GM12878 (cell line): Measurements from ENCODE around the gene NDN. TPM values are rescaled to one million over a fixed set of nuclear protein-coding genes. Genes with fewer than 3 reads are reported as not detected.

Experiments
- ATAC-seq: fragments of 200-7000 bp; cut with Tn5 transposase; 3 replicates; pipeline ENCODE4 v1.9.1; 2020; ENCODE audit warnings: mild to moderate bottlenecking, moderate library complexity
- BruUV-seq: library from RNA; stranded (reverse); fragments of 400-500 nt; replicated peaks from 2 replicates; lab custom pipeline; 2021; lab: Mats Ljungman, UMichigan
- CTCF ChIA-PET: fragments of 300-600 bp; sonication (Branson Sonifier 250); formaldehyde crosslinking; extraction: SDS; loops from one replicate; lab custom pipeline; 2021; ENCODE audit warnings: inconsistent platforms; lab: Yijun Ruan, JAX
- POLR2A ChIA-PET: fragments of 350-600 bp; formaldehyde crosslinking; extraction: SDS; loops from one replicate; lab custom pipeline; 2021; ENCODE audit warnings: inconsistent platforms; lab: Charles Lee
- RAD21 ChIA-PET: fragments of 300-600 bp; sonication (Branson Sonifier 250); formaldehyde crosslinking; loops from one replicate; lab custom pipeline; 2023; ENCODE audit warnings: antibody characterized with exemption; ENCODE audit not compliant: unreplicated experiment; lab: Charles Lee
- SMC1A ChIA-PET: fragments of 300-600 bp; sonication (Branson Sonifier 250); formaldehyde crosslinking; loops from one replicate; lab custom pipeline; 2023; ENCODE audit not compliant: unreplicated experiment, uncharacterized antibody; lab: Charles Lee
- DNase-seq: peaks from one replicate; pipeline ENCODE4 v3.0.0-alpha.2; 2011; ENCODE audit warnings: low read depth, low spot score
- FAIRE-seq: peaks from 3 replicates; lab custom pipeline; 2011; peaks lifted over from hg19 to GRCh38; lab: Jason Lieb, UNC
- H2AFZ ChIP-seq: 2 replicates; pipeline ENCODE4 v1.6.0; 2011; ENCODE audit warnings: low read depth, low read length, control low read depth; ENCODE audit not compliant: control insufficient read depth
- H3K27ac ChIP-seq: 2 replicates; pipeline ENCODE4 v1.5.1; 2011; ENCODE audit warnings: control low read depth; ENCODE audit not compliant: control insufficient read depth, insufficient read depth
- H3K27me3 ChIP-seq, 2 experiments: replicated peaks in 1 of 2; 2 replicates each; pipeline versions ENCODE4 v1.6.0 to v1.6.1; 2011; ENCODE audit warnings: low read length in 1 of 2; ENCODE audit not compliant: control insufficient read depth in 2 of 2, insufficient read depth in 2 of 2
- H3K36me3 ChIP-seq, 2 experiments: 2 replicates each; pipeline ENCODE4 v1.5.1; 2011; ENCODE audit warnings: low read length in 1 of 2; ENCODE audit not compliant: control insufficient read depth in 2 of 2, insufficient read depth in 2 of 2
- H3K4me1 ChIP-seq: 2 replicates; pipeline ENCODE4 v1.6.1; 2011; ENCODE audit warnings: mild to moderate bottlenecking, low read length, moderate library complexity, mixed read lengths; ENCODE audit not compliant: control insufficient read depth, insufficient read depth
- H3K4me2 ChIP-seq: 2 replicates; pipeline ENCODE4 v1.6.0; 2011; ENCODE audit warnings: control low read depth; ENCODE audit not compliant: control insufficient read depth, insufficient read depth
- H3K4me3 ChIP-seq: fragments of 200-600 bp; sonication (generic); 2 replicates; pipeline ENCODE4 v1.5.1; 2016
- H3K79me2 ChIP-seq: 2 replicates; pipeline ENCODE4 v1.6.0; 2011; ENCODE audit warnings: low read length; ENCODE audit not compliant: control insufficient read depth, insufficient read depth
- H3K9ac ChIP-seq: 2 replicates; pipeline ENCODE4 v1.8.0; 2011; ENCODE audit warnings: low read length, control low read depth, mixed read lengths; ENCODE audit not compliant: control insufficient read depth, insufficient read depth
- H3K9me3 ChIP-seq: replicated peaks from 3 replicates; pipeline ENCODE4 v1.5.1; 2011; ENCODE audit warnings: mild to moderate bottlenecking, low read length; ENCODE audit not compliant: control insufficient read depth, insufficient read depth
- H4K20me1 ChIP-seq: 2 replicates; pipeline ENCODE4 v1.6.0; 2011; ENCODE audit not compliant: control insufficient read depth, insufficient read depth
- ATF2 ChIP-seq: IDR thresholded peaks from 2 replicates; pipeline ENCODE4 v1.6.1; 2012; ENCODE audit warnings: low read length, inconsistent platforms
- CTCF ChIP-seq, 3 experiments: IDR thresholded peaks in 2 of 3; conservative IDR thresholded peaks in 1 of 3; 2 replicates each; pipeline ENCODE4 v1.5.1; 2011; ENCODE audit warnings: low read depth in 3 of 3, low read length in 3 of 3, mild to moderate bottlenecking in 3 of 3, control low read depth in 2 of 3, moderate library complexity in 2 of 3, inconsistent platforms in 1 of 3, mixed read lengths in 1 of 3; ENCODE audit not compliant: control insufficient read depth in 2 of 3, insufficient read depth in 1 of 3; ENCODE audit errors: extremely low read depth in 1 of 3
- FOXM1 ChIP-seq: IDR thresholded peaks from 2 replicates; pipeline ENCODE4 v1.6.1; 2012; ENCODE audit warnings: low read depth, mild to moderate bottlenecking, inconsistent platforms, low read length, moderate library complexity
- GATAD2B ChIP-seq: fragments of 450-650 bp; conservative IDR thresholded peaks from 2 replicates; pipeline ENCODE4 v1.6.1; 2017; ENCODE audit warnings: low read depth, mild to moderate bottlenecking, moderate library complexity
- POU2F2 ChIP-seq: IDR thresholded peaks from 3 replicates; pipeline ENCODE4 v1.6.1; 2011; ENCODE audit warnings: low read depth, mild to moderate bottlenecking, low read length, borderline replicate concordance
- RAD21 ChIP-seq: IDR thresholded peaks from 2 replicates; pipeline ENCODE4 v1.6.1; 2011; ENCODE audit warnings: mild to moderate bottlenecking, low read depth, low read length, moderate library complexity; ENCODE audit not compliant: insufficient read depth
- TBL1XR1 ChIP-seq: IDR thresholded peaks from 2 replicates; pipeline ENCODE4 v1.6.1; 2012; ENCODE audit warnings: low read depth, low read length, improper control_type of control experiment
- ZZZ3 ChIP-seq: IDR thresholded peaks from 2 replicates; pipeline ENCODE4 v1.6.1; 2011; ENCODE audit warnings: low read depth; ENCODE audit not compliant: control insufficient read depth, insufficient read length
- WGBS: methylation state at CpG from one replicate; pipeline ENCODE4 v1.1.6; 2016; ENCODE audit warnings: low lambda C conversion rate; ENCODE audit not compliant: insufficient replicate concordance, insufficient coverage; ENCODE audit errors: missing lambda C conversion rate; 5-methylcytosine and 5-hydroxymethylcytosine counted together
- in situ Hi-C: fragments of 300-500 bp; cut with MboI; formaldehyde crosslinking; loops from 9 replicates; pipeline ENCODE4 v1.14.3; 2018; ENCODE audit warnings: mixed read lengths
- intact Hi-C: fragments of 100-400 bp; cut with micrococcal nuclease; formaldehyde crosslinking; loops from one replicate; pipeline ENCODE4 v1.14.2; 2022; ENCODE audit not compliant: unreplicated experiment
- polyA plus RNA-seq, 11 experiments: library from polyadenylated mRNA; depleted of rRNA in 4 of 11; unstranded in 6 of 11; stranded (reverse) in 5 of 11; fragments of >200 nt; fragmentation: Nextera tagmentation in 4 of 11; fragmentation: Illumina TruSeq in 1 of 11; extraction: Ambion mirVana in 4 of 11; extraction: Trizol in 1 of 11; gene quantifications; 1 replicate in 1 of 11; 2 replicates in 10 of 11; pipeline versions ENCODE4 v1.2.1 to v1.2.3, GENCODE V29; 2011 to 2016; ENCODE audit warnings: inconsistent platforms in 2 of 11, missing spikeins in 2 of 11, low read depth in 1 of 11
- total RNA-seq, 4 experiments: library from RNA; depleted of rRNA in 3 of 4; stranded (reverse); fragments of >200 nt in 3 of 4; fragmentation: Illumina TruSeq in 1 of 4; extraction: Trizol in 1 of 4; gene quantifications; 2 replicates each; pipeline versions ENCODE4 v1.2.1 to v1.2.3, GENCODE V29; 2013 to 2021

NDN gene
- total and polyA plus RNA-seq, 10 of the 15 experiments (the other 5 are each of a cell fraction or from before 2014, with no cell fraction given), result 0.10 to 0.13 TPM; not detected in 8

GRCh38 chr15:23648920-23649515 lies 38.1 kb downstream of the NDN start:
- CTCF ChIA-PET, result no interaction called here
- WGBS, result 38% methylated on average over 6 of the region's 6 CpGs
- intact Hi-C loops, result loop anchor here (10.0 kb wide), 1 partner anchor 1856 kb away; no protein-coding TSS in a partner anchor

More at GRCh38 chr15:23648920-23649515, 38.1 kb downstream of the NDN start:
- RAD21 ChIA-PET, result no interaction called here
- no TSS peak for BruUV-seq
- Histone ChIP-seq H3K9me3 (no peaks in the 10 kb centered on the region; the same call in 2 of the 3 replicates), H2AFZ (no peak overlapping the region), H3K79me2 (no peaks in the 10 kb centered on the region), H3K4me2 (no peak overlapping the region), H3K36me3 (no peaks in the 10 kb centered on the region), H4K20me1 (no peaks in the 10 kb centered on the region), H3K9ac (no peak overlapping the region), H3K27me3 (no peaks in the 10 kb centered on the region)
- POLR2A ChIA-PET, result no interaction called here
- ATAC-seq (no peak), DNase-seq (no peak), FAIRE-seq (no peak)
- SMC1A ChIA-PET, result no interaction called here
- in situ Hi-C loops, result loop anchor here (25.0 kb wide), 1 partner anchor 1863 kb away; no protein-coding TSS in a partner anchor
- TF ChIP-seq TBL1XR1 (no peak), ATF2 (no peak), GATAD2B (no peak), CTCF (IDR thresholded peaks at IDR 0.05 in 2 of 3, conservative IDR thresholded peaks at IDR 0.05 in 1 of 3; ENCODE audit: control insufficient read depth in 2 of 3, extremely low read depth in 1 of 3, insufficient read depth in 1 of 3, low read depth in 3 of 3, low read length in 3 of 3) (peak in 2 of 3 experiments; percentile 15 to 23; a peak in 2 of 6 replicates), POU2F2 (no peak), RAD21 (no peak), FOXM1 (no peak), ZZZ3 (no peak)
- TF ChIP-seq, all 136 proteins: peak for 1
- Histone ChIP-seq H3K4me3 (no peak overlapping the region), H3K4me1 (no peaks in the 10 kb centered on the region), H3K27ac (no peak overlapping the region)
